Fibroblast of peridontal ligament (primary cell): Measurements from ENCODE around the gene COPRS.

Experiments
- DNase-seq: peaks from one replicate; pipeline ENCODE4 v3.0.0-alpha.2; 2010; ENCODE audit errors: extremely low read depth

Gene COPRS

DNA sequence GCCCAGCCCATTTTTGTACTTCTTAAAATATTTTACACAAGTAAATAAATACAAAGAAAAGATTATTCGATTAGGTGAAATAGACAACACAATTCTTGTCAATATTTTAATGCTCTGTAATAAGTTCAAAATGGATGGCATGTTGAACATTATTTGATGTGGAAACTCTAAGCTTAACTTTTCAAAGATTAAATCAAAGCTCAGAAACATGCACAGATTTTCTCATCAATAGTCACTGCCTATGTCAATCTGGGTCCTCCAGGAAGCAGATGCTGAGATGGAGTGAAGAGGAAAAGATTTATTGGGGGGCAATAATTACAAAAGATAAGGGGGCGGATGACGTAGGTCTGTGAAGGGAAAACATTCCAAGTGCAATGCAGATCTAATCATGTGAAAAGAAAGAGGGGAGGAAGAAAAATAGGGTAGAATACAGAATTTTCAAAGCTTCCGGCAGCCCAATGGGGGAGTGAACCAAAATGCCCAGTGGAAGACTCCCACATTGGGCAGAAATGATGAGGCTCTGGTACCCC is 50.5 kb downstream of the COPRS start:
- DNase-seq: no peak

DNA sequence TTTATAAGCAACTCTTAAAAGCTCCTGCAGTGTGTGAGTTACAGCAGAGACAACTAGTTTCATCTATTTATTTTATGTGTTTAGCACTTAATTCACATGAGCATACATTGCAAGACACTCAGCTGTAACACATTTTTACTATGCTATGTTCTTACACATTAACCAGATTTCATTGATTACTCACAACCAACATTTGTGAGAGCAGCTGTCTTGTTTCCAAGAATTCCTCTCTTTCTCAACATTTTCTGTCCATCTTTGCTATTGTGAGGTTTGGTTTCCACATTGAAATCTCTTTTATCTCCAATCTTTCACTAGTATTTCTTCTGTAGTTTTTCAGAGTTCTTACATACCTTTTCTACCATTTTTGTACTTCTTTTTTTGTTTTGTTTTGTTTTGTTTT is 51.2 kb downstream of the COPRS start:
- peak; percentile 72 for DNase-seq

DNA sequence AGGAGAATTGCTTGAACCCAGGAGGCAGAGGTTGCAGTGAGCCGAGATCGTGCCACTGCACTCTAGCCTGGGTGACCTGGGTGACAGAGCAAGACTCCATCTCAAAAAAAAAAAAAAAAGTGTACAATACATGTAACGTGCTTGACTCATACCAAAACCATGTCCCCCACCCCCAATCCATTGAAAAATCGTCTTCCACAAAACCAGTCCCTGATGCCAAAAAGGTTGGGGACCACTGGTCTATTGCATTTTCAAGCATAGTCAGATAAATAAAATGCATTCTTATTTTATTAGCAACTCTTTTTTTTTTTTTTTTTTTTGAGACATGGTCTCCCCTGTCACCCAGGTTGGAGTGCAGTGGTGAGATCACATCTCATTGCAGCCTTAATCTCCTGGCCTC is 52.1 kb downstream of the COPRS start:
- DNase-seq: no peak

DNA sequence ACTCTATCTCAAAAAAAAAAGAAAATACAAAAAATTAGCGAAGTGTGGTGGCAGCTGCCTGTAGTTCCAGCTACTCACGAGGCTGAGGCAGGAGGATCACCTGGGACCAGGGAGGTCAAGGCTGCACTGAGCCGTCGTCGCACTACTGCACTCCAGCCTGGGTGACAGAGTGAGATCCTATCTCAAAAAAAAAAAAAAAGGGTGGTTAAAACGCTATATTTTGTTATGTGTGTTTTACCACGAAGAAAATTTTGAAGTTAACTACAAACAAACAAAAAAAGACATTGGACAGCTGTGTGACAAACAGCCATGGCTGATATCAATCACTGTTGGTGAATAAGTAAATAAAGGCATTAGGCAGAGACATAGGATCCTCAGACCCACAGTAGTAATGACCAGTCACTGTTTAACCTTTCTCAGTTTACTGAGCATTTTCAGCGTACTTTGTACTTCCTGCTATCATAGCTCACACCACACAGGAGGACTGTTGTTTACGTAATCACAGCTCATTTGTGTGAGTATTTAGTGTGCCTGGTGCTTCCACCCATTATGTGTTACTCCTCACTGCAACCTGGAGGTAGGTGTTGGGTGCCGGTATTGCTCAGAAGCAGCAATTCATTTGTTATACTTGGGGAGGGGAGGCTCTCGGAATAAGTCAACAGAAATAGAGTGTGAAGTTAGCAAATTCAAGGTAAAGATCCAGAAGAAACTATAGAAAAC is 55.4 kb downstream of the COPRS start:
- DNase-seq: no peak

DNA sequence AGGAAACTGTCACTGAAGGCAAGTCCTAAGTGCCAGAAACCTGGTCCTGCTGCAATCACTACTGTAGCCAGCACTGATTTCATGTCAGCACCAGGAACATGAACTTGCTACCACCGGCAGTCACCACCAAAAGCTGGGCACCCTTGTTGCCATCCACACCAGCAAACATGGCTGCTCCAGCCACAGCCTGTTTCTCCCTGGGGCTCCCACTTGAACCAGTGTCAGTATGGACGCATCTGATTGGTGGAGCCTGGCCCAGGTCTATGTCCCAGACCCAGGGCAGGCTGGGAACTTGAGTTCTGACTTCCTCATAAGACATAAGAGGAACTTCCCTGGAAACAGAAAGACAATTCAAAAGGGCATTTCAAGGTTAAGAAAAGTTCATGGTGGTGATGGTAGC is 56.5 kb downstream of the COPRS start:
- no peak for DNase-seq
